Measurements from ENCODE around the gene ATG9B. TPM values are rescaled to one million over a fixed set of nuclear protein-coding genes. Genes with fewer than 3 reads are reported as not detected.

ATG9B gene
- not detected for total RNA-seq

DNA sequence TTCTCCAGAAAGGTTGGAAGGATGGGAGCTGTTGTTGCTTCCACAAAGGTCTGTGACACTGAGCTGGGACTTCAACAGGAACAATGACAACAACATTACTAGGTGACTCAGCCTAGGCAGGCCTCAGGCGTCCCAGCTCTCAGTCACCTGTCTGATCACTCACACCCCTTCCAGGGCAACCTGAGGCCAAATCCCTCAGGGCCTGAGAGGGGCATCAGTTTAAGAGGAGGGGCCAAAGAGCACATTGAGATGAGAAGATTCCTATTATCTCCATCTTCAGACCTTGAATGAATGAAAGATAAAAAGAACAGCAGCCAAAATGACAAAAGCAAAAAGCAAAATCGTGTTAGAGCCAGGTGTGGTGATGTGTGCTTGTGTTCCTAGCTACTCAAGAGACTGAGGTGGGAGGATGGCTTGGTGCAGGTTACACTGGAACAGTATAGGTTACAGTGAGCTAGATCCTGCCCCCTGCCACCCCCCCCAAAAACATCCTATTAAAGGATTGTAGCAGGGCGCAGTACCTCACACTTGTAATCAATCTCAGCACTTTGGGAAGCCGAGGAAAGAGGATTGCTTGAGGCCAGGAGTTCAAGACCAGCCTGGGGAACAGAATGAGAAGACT is at the start of gene ATG9B:
Gene ATG9B (minus strand): TSS at position 60 of the 622 bp plus-strand sequence. CDS start 71 bp downstream, outside the sequence.
- TF ChIP-seq CTCF (IDR thresholded peaks at IDR 0.05; ENCODE audit: low read depth), result no peak

DNA sequence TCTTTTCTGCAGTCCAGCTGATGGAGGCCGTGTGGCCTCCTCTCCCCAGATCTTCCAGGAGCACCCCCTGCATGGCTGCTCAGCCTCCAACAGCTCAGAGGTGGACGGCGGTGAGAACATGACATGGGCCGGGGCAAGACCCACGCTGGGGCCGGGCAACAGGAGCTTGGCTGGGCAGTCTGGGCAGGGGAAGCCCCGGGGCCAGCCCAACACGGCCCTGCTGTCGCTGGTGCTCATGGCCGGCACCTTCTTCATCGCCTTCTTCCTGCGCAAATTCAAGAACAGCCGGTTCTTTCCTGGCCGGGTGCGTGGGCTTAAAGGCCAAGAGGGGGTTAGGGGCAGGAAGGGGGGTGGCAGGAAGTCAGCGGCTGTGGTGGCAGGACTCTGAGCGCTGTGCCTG is 49.7 kb upstream of the ATG9B start:
- TF ChIP-seq CTCF (IDR thresholded peaks at IDR 0.05; ENCODE audit: low read depth), result no peak

GRCh38 chr7:151071032-151071866 is 47.0 kb upstream of the ATG9B start:
- TF ChIP-seq CTCF (IDR thresholded peaks at IDR 0.05; ENCODE audit: low read depth), result no peak

DNA sequence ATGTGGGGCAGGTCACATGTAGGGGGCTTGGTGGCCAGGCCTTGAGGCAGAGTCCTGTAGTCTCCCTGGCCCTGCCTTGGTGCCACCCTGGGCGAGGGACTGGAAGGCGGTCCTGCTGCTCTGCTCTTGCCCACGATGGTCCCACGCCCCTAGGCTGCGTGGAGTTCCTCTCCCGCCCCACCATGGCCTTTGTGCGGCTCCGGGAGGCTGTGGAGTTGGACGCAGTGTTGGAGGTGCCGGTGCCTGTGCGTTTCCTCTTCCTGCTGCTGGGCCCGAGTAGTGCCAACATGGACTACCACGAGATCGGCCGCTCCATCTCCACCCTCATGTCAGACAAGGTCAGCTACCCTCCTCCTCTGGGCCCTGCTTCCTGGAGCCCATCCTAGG is 46.3 kb upstream of the ATG9B start:
- no peak for TF ChIP-seq CTCF (IDR thresholded peaks at IDR 0.05; ENCODE audit: low read depth)

- no peak for TF ChIP-seq CTCF (IDR thresholded peaks at IDR 0.05; ENCODE audit: low read depth)
Observed at GRCh38 chr7:151069841-151070573, 45.7 kb upstream of the ATG9B start.

- no peak for TF ChIP-seq CTCF (IDR thresholded peaks at IDR 0.05; ENCODE audit: low read depth)
Observed at GRCh38 chr7:151068069-151068773, 43.9 kb upstream of the ATG9B start.

All from subcutaneous adipose tissue (tissue), 4 donors.